GM12878 (cell line): Measurements from ENCODE around the gene PRR22. TPM values are rescaled to one million over a fixed set of nuclear protein-coding genes. Genes with fewer than 3 reads are reported as not detected.

Experiments used
- ATAC-seq: fragments of 200-7000 bp; cut with Tn5 transposase; 3 replicates; pipeline ENCODE4 v1.9.1; 2020; ENCODE audit warnings: mild to moderate bottlenecking, moderate library complexity
- BruUV-seq: library from RNA; stranded (reverse); fragments of 400-500 nt; replicated peaks from 2 replicates; lab custom pipeline; 2021; lab: Mats Ljungman, UMichigan
- CTCF ChIA-PET: fragments of 300-600 bp; sonication (Branson Sonifier 250); formaldehyde crosslinking; extraction: SDS; loops from one replicate; lab custom pipeline; 2021; ENCODE audit warnings: inconsistent platforms; lab: Yijun Ruan, JAX
- POLR2A ChIA-PET: fragments of 350-600 bp; formaldehyde crosslinking; extraction: SDS; loops from one replicate; lab custom pipeline; 2021; ENCODE audit warnings: inconsistent platforms; lab: Charles Lee
- RAD21 ChIA-PET: fragments of 300-600 bp; sonication (Branson Sonifier 250); formaldehyde crosslinking; loops from one replicate; lab custom pipeline; 2023; ENCODE audit warnings: antibody characterized with exemption; ENCODE audit not compliant: unreplicated experiment; lab: Charles Lee
- SMC1A ChIA-PET: fragments of 300-600 bp; sonication (Branson Sonifier 250); formaldehyde crosslinking; loops from one replicate; lab custom pipeline; 2023; ENCODE audit not compliant: unreplicated experiment, uncharacterized antibody; lab: Charles Lee
- DNase-seq: peaks from one replicate; pipeline ENCODE4 v3.0.0-alpha.2; 2011; ENCODE audit warnings: low read depth, low spot score
- FAIRE-seq: peaks from 3 replicates; lab custom pipeline; 2011; peaks lifted over from hg19 to GRCh38; lab: Jason Lieb, UNC
- H2AFZ ChIP-seq: 2 replicates; pipeline ENCODE4 v1.6.0; 2011; ENCODE audit warnings: low read depth, low read length, control low read depth; ENCODE audit not compliant: control insufficient read depth
- H3K27ac ChIP-seq: 2 replicates; pipeline ENCODE4 v1.5.1; 2011; ENCODE audit warnings: control low read depth; ENCODE audit not compliant: control insufficient read depth, insufficient read depth
- H3K27me3 ChIP-seq, 2 experiments: replicated peaks in 1 of 2; 2 replicates each; pipeline versions ENCODE4 v1.6.0 to v1.6.1; 2011; ENCODE audit warnings: low read length in 1 of 2; ENCODE audit not compliant: control insufficient read depth in 2 of 2, insufficient read depth in 2 of 2
- H3K36me3 ChIP-seq, 2 experiments: 2 replicates each; pipeline ENCODE4 v1.5.1; 2011; ENCODE audit warnings: low read length in 1 of 2; ENCODE audit not compliant: control insufficient read depth in 2 of 2, insufficient read depth in 2 of 2
- H3K4me1 ChIP-seq: 2 replicates; pipeline ENCODE4 v1.6.1; 2011; ENCODE audit warnings: mild to moderate bottlenecking, low read length, moderate library complexity, mixed read lengths; ENCODE audit not compliant: control insufficient read depth, insufficient read depth
- H3K4me2 ChIP-seq: 2 replicates; pipeline ENCODE4 v1.6.0; 2011; ENCODE audit warnings: control low read depth; ENCODE audit not compliant: control insufficient read depth, insufficient read depth
- H3K4me3 ChIP-seq: fragments of 200-600 bp; sonication (generic); 2 replicates; pipeline ENCODE4 v1.5.1; 2016
- H3K79me2 ChIP-seq: 2 replicates; pipeline ENCODE4 v1.6.0; 2011; ENCODE audit warnings: low read length; ENCODE audit not compliant: control insufficient read depth, insufficient read depth
- H3K9ac ChIP-seq: 2 replicates; pipeline ENCODE4 v1.8.0; 2011; ENCODE audit warnings: low read length, control low read depth, mixed read lengths; ENCODE audit not compliant: control insufficient read depth, insufficient read depth
- H3K9me3 ChIP-seq: replicated peaks from 3 replicates; pipeline ENCODE4 v1.5.1; 2011; ENCODE audit warnings: mild to moderate bottlenecking, low read length; ENCODE audit not compliant: control insufficient read depth, insufficient read depth
- H4K20me1 ChIP-seq: 2 replicates; pipeline ENCODE4 v1.6.0; 2011; ENCODE audit not compliant: control insufficient read depth, insufficient read depth
- ATF7 ChIP-seq: fragments of 450-650 bp; IDR thresholded peaks from 2 replicates; pipeline ENCODE4 v1.6.1; 2016; ENCODE audit warnings: low read depth, mild to moderate bottlenecking
- BMI1 ChIP-seq: fragments of 450-650 bp; IDR thresholded peaks from 2 replicates; pipeline ENCODE4 v1.6.1; 2016; ENCODE audit warnings: mild to moderate bottlenecking, moderate library complexity, borderline replicate concordance
- CEBPB ChIP-seq, 2 experiments: fragments of 150-350 bp in 1 of 2; IDR thresholded peaks; 2 replicates each; pipeline ENCODE4 v1.6.1; 2012 to 2014; ENCODE audit warnings: low read depth in 2 of 2, low read length in 2 of 2, borderline replicate concordance in 1 of 2, inconsistent platforms in 1 of 2
- CREM ChIP-seq: IDR thresholded peaks from 2 replicates; pipeline ENCODE4 v1.6.1; 2014; ENCODE audit warnings: antibody characterized with exemption, low read depth
- DPF2 ChIP-seq: fragments of 450-650 bp; IDR thresholded peaks from 2 replicates; pipeline ENCODE4 v1.6.1; 2017; ENCODE audit warnings: mild to moderate bottlenecking
- KAT2A ChIP-seq: conservative IDR thresholded peaks from 2 replicates; pipeline ENCODE4 v1.6.1; 2011; ENCODE audit warnings: low read depth, low read length; ENCODE audit not compliant: control insufficient read depth
- MEF2B ChIP-seq: fragments of 450-650 bp; IDR thresholded peaks from 2 replicates; pipeline ENCODE4 v1.6.1; 2018; ENCODE audit warnings: mild to moderate bottlenecking, moderate library complexity; ENCODE audit not compliant: partially characterized antibody, poor library complexity, severe bottlenecking
- NR2C2 ChIP-seq: IDR thresholded peaks from 2 replicates; pipeline ENCODE4 v1.6.1; 2011; ENCODE audit warnings: borderline replicate concordance, low read depth; ENCODE audit not compliant: control insufficient read depth, insufficient read length
- RCOR1 ChIP-seq: conservative IDR thresholded peaks from 2 replicates; pipeline ENCODE4 v1.6.1; 2012; ENCODE audit warnings: low read depth, low read length, improper control_type of control experiment
- SIX5 ChIP-seq: IDR thresholded peaks from 2 replicates; pipeline ENCODE4 v1.6.1; 2011; ENCODE audit warnings: mild to moderate bottlenecking, low read depth, low read length, moderate library complexity; ENCODE audit not compliant: severe bottlenecking
- SMAD1 ChIP-seq: fragments of 450-650 bp; IDR thresholded peaks from 2 replicates; pipeline ENCODE4 v1.6.1; 2018; ENCODE audit warnings: mild to moderate bottlenecking, low read depth; ENCODE audit not compliant: partially characterized antibody
- TARDBP ChIP-seq: IDR thresholded peaks from 2 replicates; pipeline ENCODE4 v1.6.1; 2016; ENCODE audit warnings: borderline replicate concordance
- ZNF622 ChIP-seq: fragments of 450-650 bp; IDR thresholded peaks from 2 replicates; pipeline ENCODE4 v1.6.1; 2017; ENCODE audit warnings: mild to moderate bottlenecking, inconsistent platforms
- in situ Hi-C: fragments of 300-500 bp; cut with MboI; formaldehyde crosslinking; loops from 9 replicates; pipeline ENCODE4 v1.14.3; 2018; ENCODE audit warnings: mixed read lengths
- intact Hi-C: fragments of 100-400 bp; cut with micrococcal nuclease; formaldehyde crosslinking; loops from one replicate; pipeline ENCODE4 v1.14.2; 2022; ENCODE audit not compliant: unreplicated experiment
- polyA plus RNA-seq, 11 experiments: library from polyadenylated mRNA; depleted of rRNA in 4 of 11; unstranded in 6 of 11; stranded (reverse) in 5 of 11; fragments of >200 nt; fragmentation: Nextera tagmentation in 4 of 11; fragmentation: Illumina TruSeq in 1 of 11; extraction: Ambion mirVana in 4 of 11; extraction: Trizol in 1 of 11; gene quantifications; 1 replicate in 1 of 11; 2 replicates in 10 of 11; pipeline versions ENCODE4 v1.2.1 to v1.2.3, GENCODE V29; 2011 to 2016; ENCODE audit warnings: inconsistent platforms in 2 of 11, missing spikeins in 2 of 11, low read depth in 1 of 11
- total RNA-seq, 4 experiments: library from RNA; depleted of rRNA in 3 of 4; stranded (reverse); fragments of >200 nt in 3 of 4; fragmentation: Illumina TruSeq in 1 of 4; extraction: Trizol in 1 of 4; gene quantifications; 2 replicates each; pipeline versions ENCODE4 v1.2.1 to v1.2.3, GENCODE V29; 2013 to 2021
- TF ChIP-seq, protein P1 (sequence below): fragments of 450-650 bp; IDR thresholded peaks from 2 replicates; pipeline ENCODE4 v1.6.1; 2017; ENCODE audit warnings: mild to moderate bottlenecking, moderate library complexity
- TF ChIP-seq, protein P2 (sequence below): IDR thresholded peaks from 2 replicates; pipeline ENCODE4 v1.6.1; 2012; ENCODE audit warnings: low read depth, low read length, improper control_type of control experiment
- TF ChIP-seq, protein P3 (sequence below): IDR thresholded peaks from 2 replicates; pipeline ENCODE4 v1.6.1; 2012; ENCODE audit warnings: low read depth, low read length, improper control_type of control experiment
- TF ChIP-seq, protein P4 (sequence below): fragments of 450-650 bp; formaldehyde crosslinking; IDR thresholded peaks from 2 replicates; pipeline ENCODE4 v1.4.0; 2022; ENCODE audit warnings: mild to moderate bottlenecking, moderate library complexity

Gene PRR22
- total and polyA plus RNA-seq, 10 of the 15 experiments (the other 5 are each of a cell fraction or from before 2014, with no cell fraction given), result 0.31 to 4.4 (median 1.3) TPM; not detected in 2

DNA sequence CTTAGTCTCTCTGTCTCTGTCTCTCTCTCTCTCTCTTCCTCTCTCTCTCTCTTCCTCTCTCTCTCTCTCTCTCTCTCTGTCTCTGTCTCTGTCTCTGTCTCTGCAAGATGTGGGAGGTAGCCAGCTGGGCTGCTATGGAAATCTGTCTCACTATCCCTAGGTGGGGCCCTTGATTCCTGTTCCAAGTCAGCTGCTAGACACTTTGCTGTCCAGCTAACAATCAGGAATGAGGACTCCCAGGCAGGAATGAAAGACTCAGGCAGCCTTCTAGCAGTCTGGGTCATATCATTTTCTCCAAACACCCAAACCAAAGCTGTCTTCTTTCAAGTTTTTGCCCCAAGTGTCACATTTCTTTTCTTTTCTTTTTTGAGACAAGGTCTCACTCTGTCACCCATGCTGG is 40.9 kb downstream of the PRR22 start:
- ChIA-PET SMC1A (no interaction called here), RAD21 (no interaction called here), POLR2A (no interaction called here), CTCF (no interaction called here)
- DNase-seq, result no peak
- FAIRE-seq, result no peak
- Histone ChIP-seq H3K9me3 (no peaks in the 10 kb centered on the region), H3K4me3 (no peak overlapping the region), H2AFZ (no peak overlapping the region), H3K79me2 (no peaks in the 10 kb centered on the region), H3K36me3 (no peaks in the 10 kb centered on the region), H3K4me2 (no peak overlapping the region), H4K20me1 (no peaks in the 10 kb centered on the region), H3K27ac (no peak overlapping the region), H3K4me1 (no peaks in the 10 kb centered on the region), H3K27me3 (no peaks in the 10 kb centered on the region), H3K9ac (no peak overlapping the region)
- ATAC-seq, result no peak
- in situ Hi-C loops, result no loop called here
- intact Hi-C loops, result no loop called here
- BruUV-seq, result no TSS peak
- TF ChIP-seq BMI1, result no peak
- TF ChIP-seq ZNF622, result no peak
- TF ChIP-seq, protein P1, sequence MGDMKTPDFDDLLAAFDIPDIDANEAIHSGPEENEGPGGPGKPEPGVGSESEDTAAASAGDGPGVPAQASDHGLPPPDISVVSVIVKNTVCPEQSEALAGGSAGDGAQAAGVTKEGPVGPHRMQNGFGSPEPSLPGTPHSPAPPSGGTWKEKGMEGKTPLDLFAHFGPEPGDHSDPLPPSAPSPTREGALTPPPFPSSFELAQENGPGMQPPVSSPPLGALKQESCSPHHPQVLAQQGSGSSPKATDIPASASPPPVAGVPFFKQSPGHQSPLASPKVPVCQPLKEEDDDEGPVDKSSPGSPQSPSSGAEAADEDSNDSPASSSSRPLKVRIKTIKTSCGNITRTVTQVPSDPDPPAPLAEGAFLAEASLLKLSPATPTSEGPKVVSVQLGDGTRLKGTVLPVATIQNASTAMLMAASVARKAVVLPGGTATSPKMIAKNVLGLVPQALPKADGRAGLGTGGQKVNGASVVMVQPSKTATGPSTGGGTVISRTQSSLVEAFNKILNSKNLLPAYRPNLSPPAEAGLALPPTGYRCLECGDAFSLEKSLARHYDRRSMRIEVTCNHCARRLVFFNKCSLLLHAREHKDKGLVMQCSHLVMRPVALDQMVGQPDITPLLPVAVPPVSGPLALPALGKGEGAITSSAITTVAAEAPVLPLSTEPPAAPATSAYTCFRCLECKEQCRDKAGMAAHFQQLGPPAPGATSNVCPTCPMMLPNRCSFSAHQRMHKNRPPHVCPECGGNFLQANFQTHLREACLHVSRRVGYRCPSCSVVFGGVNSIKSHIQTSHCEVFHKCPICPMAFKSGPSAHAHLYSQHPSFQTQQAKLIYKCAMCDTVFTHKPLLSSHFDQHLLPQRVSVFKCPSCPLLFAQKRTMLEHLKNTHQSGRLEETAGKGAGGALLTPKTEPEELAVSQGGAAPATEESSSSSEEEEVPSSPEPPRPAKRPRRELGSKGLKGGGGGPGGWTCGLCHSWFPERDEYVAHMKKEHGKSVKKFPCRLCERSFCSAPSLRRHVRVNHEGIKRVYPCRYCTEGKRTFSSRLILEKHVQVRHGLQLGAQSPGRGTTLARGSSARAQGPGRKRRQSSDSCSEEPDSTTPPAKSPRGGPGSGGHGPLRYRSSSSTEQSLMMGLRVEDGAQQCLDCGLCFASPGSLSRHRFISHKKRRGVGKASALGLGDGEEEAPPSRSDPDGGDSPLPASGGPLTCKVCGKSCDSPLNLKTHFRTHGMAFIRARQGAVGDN, result no peak
- no peak for TF ChIP-seq CREM
- no peak for TF ChIP-seq RCOR1
- TF ChIP-seq DPF2, result no peak
- no peak for TF ChIP-seq SIX5
- no peak for TF ChIP-seq KAT2A
- no peak for TF ChIP-seq CEBPB (IDR thresholded peaks at IDR 0.05; ENCODE audit: borderline replicate concordance in 1 of 2, low read depth in 2 of 2, low read length in 2 of 2)
- no peak for TF ChIP-seq TARDBP
- no peak for TF ChIP-seq MEF2B
- TF ChIP-seq SMAD1, result no peak
- TF ChIP-seq, protein P2, sequence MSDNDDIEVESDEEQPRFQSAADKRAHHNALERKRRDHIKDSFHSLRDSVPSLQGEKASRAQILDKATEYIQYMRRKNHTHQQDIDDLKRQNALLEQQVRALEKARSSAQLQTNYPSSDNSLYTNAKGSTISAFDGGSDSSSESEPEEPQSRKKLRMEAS, result no peak
- TF ChIP-seq, protein P3, sequence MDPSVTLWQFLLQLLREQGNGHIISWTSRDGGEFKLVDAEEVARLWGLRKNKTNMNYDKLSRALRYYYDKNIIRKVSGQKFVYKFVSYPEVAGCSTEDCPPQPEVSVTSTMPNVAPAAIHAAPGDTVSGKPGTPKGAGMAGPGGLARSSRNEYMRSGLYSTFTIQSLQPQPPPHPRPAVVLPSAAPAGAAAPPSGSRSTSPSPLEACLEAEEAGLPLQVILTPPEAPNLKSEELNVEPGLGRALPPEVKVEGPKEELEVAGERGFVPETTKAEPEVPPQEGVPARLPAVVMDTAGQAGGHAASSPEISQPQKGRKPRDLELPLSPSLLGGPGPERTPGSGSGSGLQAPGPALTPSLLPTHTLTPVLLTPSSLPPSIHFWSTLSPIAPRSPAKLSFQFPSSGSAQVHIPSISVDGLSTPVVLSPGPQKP, result no peak
- TF ChIP-seq, protein P4, sequence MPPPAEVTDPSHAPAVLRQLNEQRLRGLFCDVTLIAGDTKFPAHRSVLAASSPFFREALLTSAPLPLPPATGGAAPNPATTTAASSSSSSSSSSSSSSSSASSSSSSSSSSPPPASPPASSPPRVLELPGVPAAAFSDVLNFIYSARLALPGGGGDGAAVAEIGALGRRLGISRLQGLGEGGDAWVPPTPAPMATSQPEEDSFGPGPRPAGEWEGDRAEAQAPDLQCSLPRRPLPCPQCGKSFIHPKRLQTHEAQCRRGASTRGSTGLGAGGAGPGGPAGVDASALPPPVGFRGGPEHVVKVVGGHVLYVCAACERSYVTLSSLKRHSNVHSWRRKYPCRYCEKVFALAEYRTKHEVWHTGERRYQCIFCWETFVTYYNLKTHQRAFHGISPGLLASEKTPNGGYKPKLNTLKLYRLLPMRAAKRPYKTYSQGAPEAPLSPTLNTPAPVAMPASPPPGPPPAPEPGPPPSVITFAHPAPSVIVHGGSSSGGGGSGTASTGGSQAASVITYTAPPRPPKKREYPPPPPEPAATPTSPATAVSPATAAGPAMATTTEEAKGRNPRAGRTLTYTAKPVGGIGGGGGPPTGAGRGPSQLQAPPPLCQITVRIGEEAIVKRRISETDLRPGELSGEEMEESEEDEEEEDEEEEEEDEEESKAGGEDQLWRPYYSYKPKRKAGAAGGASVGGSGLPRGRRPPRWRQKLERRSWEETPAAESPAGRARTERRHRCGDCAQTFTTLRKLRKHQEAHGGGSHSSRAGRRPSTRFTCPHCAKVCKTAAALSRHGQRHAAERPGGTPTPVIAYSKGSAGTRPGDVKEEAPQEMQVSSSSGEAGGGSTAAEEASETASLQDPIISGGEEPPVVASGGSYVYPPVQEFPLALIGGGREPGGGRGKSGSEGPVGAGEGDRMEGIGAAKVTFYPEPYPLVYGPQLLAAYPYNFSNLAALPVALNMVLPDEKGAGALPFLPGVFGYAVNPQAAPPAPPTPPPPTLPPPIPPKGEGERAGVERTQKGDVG (CRISPR knock-in tag), result no peak
- no peak for TF ChIP-seq ATF7
- no peak for TF ChIP-seq NR2C2
